Measurements from ENCODE around the gene CHCHD2. TPM values are rescaled to one million over a fixed set of nuclear protein-coding genes. Genes with fewer than 3 reads are reported as not detected.
"Not testable (repeated sequence)": the region's sequence is repeated elsewhere in the genome, so short reads cannot be mapped to it uniquely, and the experiment has no call there.

The CHCHD2 gene
- total RNA-seq (550 TPM), polyA plus RNA-seq (350 TPM)
- long read RNA-seq, donor 1, transcript CHCHD2-201 (4 exons, 901 nt): major isoform, 38 of 56 reads
- long read RNA-seq, donor 1, partial matches to known transcripts: 17 of 56 reads
- long read RNA-seq, donor 1, other reads (novel, unspliced or antisense): 0 of 56 reads
- long read RNA-seq, donor 2: 0 reads
- long read RNA-seq, donor 3, transcript CHCHD2-202 (3 exons, 694 nt): minor isoform, 21 of 906 reads
- long read RNA-seq, donor 3, transcript CHCHD2-201 (4 exons, 901 nt): major isoform, 674 of 906 reads
- long read RNA-seq, donor 3, partial matches to known transcripts: 183 of 906 reads
- long read RNA-seq, donor 3, other reads (novel, unspliced or antisense): 28 of 906 reads
- long read RNA-seq, donor 4, transcript CHCHD2-202 (3 exons, 694 nt): minor isoform, 6 of 226 reads
- long read RNA-seq, donor 4, transcript CHCHD2-201 (4 exons, 901 nt): major isoform, 153 of 226 reads
- long read RNA-seq, donor 4, partial matches to known transcripts: 60 of 226 reads
- long read RNA-seq, donor 4, other reads (novel, unspliced or antisense): 7 of 226 reads
- long read RNA-seq, donor 5, transcript CHCHD2-201 (4 exons, 901 nt): major isoform, 626 of 845 reads
- long read RNA-seq, donor 5, transcript CHCHD2-202 (3 exons, 694 nt): minor isoform, 13 of 845 reads
- long read RNA-seq, donor 5, partial matches to known transcripts: 177 of 845 reads
- long read RNA-seq, donor 5, other reads (novel, unspliced or antisense): 29 of 845 reads
- long read RNA-seq, donor 6, transcript CHCHD2-202 (3 exons, 694 nt): minor isoform, 8 of 306 reads
- long read RNA-seq, donor 6, transcript CHCHD2-201 (4 exons, 901 nt): major isoform, 231 of 306 reads
- long read RNA-seq, donor 6, partial matches to known transcripts: 67 of 306 reads
- long read RNA-seq, donor 6, other reads (novel, unspliced or antisense): 0 of 306 reads
- long read RNA-seq, donor 7, transcript CHCHD2-202 (3 exons, 694 nt): minor isoform, 7 of 438 reads
- long read RNA-seq, donor 7, transcript CHCHD2-201 (4 exons, 901 nt): major isoform, 322 of 438 reads
- long read RNA-seq, donor 7, partial matches to known transcripts: 93 of 438 reads
- long read RNA-seq, donor 7, other reads (novel, unspliced or antisense): 16 of 438 reads
- long read RNA-seq, donor 8, transcript CHCHD2-201 (4 exons, 901 nt): major isoform, 132 of 177 reads
- long read RNA-seq, donor 8, partial matches to known transcripts: 41 of 177 reads
- long read RNA-seq, donor 8, other reads (novel, unspliced or antisense): 0 of 177 reads
- long read RNA-seq, donor 9, transcript CHCHD2-201 (4 exons, 901 nt): major isoform, 236 of 324 reads
- long read RNA-seq, donor 9, transcript CHCHD2-202 (3 exons, 694 nt): minor isoform, 7 of 324 reads
- long read RNA-seq, donor 9, partial matches to known transcripts: 73 of 324 reads
- long read RNA-seq, donor 9, other reads (novel, unspliced or antisense): 8 of 324 reads
- long read RNA-seq, donor 10, transcript CHCHD2-202 (3 exons, 694 nt): minor isoform, 10 of 376 reads
- long read RNA-seq, donor 10, transcript CHCHD2-201 (4 exons, 901 nt): major isoform, 296 of 376 reads
- long read RNA-seq, donor 10, partial matches to known transcripts: 59 of 376 reads
- long read RNA-seq, donor 10, other reads (novel, unspliced or antisense): 11 of 376 reads

DNA sequence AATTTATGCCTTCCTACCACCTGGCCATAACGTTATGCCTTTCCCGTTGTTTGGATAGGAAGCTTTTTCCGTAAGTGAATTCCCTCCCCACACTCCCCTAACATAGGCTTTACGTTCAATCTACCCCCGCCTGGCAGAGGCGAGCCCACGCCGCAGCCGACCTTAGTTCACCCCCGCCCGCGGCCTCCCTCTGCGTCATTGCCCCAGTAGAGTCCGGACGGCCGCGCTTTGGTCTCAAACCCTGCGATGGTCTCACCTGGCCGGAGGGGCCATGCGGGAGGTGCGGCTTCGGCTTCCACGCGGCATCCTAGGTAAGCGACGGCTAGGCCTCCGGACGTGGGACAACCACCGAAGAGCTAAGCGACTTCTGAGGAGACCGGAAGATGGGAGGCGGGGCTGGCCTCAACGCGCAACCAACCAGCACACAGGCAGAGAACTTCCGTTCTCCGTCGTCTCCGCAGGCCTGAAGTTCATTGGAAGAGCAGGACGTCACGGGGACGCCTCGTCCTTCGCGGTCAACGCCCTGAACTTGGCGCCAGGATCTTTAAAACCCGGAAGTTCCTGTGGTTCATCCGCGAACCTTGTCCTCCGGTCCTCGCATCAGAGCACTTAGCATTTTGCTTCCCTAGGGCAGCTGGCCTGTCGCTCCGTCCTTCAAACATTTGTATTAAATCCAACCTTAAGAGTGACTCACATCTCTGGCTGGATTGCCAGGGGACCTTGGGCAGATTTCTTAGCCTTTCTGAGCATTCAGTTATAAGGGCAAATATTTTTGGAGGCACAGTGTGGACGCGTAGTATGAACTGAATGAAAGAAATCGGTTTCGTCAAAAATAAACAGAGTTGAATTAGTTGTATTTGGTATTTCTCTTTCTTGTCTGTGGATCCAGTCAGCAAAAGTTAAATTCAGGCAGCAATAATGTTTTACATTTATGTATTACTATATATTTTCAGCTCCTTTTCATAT, at the start of gene CHCHD2:
CHCHD2 (minus strand) TSS at position 369 of the 966 bp plus-strand sequence; CDS start at position 306, 63 bp downstream.
- WGBS: 4% methylated on average over 57 of the region's 57 CpGs
- Histone ChIP-seq H3K27me3 (ENCODE audit: control insufficient read depth in 2 of 2, insufficient read depth in 1 of 2, low read length in 1 of 2) (no peaks in the 10 kb centered on the region), H3K36me3 (ENCODE audit: control insufficient read depth in 2 of 2, insufficient read depth in 2 of 2, low read length in 1 of 2) (peaks cover 18 to 26% of the 10 kb centered on the region in 2 donors), H3K4me3 (ENCODE audit: low read length in 2 of 2) (peak within 1 kb of the TSS; percentile 64 to 67), H3K4me1 (ENCODE audit: control insufficient read depth in 2 of 2, insufficient read depth in 2 of 2, low read length in 2 of 2) (peaks cover 2 to 8% of the 10 kb centered on the region in 2 donors), H3K27ac (ENCODE audit: low read depth in 1 of 2, low read length in 1 of 2) (peak within 1 kb of the TSS; percentile 76 to 88), H3K9me3 (ENCODE audit: control insufficient read depth in 2 of 2, insufficient read depth in 1 of 2, low read length in 1 of 2) (no peaks in the 10 kb centered on the region)
- DNase-seq (ENCODE audit: low read depth in 6 of 9, low spot score in 9 of 9): peak; percentile 88 to 98 (median 94)

DNA sequence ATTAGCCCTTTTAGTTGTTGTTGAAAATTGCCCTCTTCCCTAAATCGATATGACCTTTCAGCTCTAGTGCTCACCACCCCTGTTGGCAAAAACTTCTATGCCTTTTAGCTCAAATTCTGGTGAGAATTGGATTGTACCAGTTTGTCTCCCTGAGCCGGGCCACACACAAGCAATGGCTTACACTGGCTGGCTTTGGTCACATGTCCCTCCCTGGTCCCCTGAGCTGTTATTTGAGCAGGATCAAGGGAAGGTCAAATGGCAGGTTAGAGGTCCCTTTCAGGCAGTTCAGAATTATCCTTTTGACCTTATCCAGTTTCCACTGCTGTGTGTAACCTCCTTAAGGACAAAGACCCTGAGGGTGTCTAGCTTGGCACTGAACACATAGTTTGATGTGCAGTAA, 24.8 kb upstream of the CHCHD2 start:
- H3K36me3 ChIP-seq (ENCODE audit: control insufficient read depth in 2 of 2, insufficient read depth in 2 of 2, low read length in 1 of 2); H3K27me3 ChIP-seq (ENCODE audit: control insufficient read depth in 2 of 2, insufficient read depth in 1 of 2, low read length in 1 of 2); H3K27ac ChIP-seq (ENCODE audit: low read depth in 1 of 2, low read length in 1 of 2); DNase-seq (ENCODE audit: low read depth in 6 of 9, low spot score in 9 of 9); H3K9me3 ChIP-seq (ENCODE audit: control insufficient read depth in 2 of 2, insufficient read depth in 1 of 2, low read length in 1 of 2); H3K4me1 ChIP-seq (ENCODE audit: control insufficient read depth in 2 of 2, insufficient read depth in 2 of 2, low read length in 2 of 2); H3K4me3 ChIP-seq (ENCODE audit: low read length in 2 of 2): not testable (repeated sequence)
- 86% methylated on average over 2 of the region's 2 CpGs for WGBS

DNA sequence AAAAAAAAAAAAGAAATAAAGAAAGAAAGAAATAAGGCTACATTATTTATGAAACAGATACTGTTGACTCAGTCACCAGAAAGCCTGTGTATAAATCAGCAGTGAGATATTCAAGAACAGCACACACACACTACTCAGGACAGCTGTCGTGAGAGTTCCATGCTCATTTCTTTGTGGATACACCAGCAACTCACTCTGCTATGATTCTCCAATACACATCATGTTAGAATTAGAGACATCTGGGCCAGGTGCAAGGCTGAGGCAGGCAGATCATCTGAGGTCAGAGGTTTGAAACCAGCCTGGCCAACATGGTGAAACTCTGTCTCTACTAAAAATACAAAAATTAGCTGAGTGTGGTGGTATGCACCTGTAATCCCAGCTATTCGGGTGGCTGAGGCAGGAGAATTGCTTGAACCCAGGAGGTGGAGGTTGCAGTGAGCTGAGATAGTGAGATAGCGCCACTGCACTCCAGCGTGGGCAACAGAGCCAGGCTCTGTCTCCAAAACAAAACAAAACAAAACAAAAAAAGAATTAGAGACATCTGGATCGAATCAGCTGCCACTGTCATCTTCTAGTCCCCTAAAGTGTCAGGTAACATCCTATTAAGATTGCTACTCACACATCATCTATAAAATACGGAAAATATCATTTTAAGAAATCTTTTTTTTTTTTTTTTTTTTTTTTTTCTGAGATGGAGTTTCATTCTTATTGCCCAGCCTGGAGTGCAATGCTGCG, 21.1 kb upstream of the CHCHD2 start:
- no peak for DNase-seq (ENCODE audit: low read depth in 6 of 9, low spot score in 9 of 9)

GRCh38 chr7:56125831-56126230, 19.6 kb upstream of the CHCHD2 start:
- Histone ChIP-seq H3K27ac (ENCODE audit: low read depth in 1 of 2, low read length in 1 of 2) (no peak overlapping the region), H3K4me1 (ENCODE audit: control insufficient read depth in 2 of 2, insufficient read depth in 2 of 2, low read length in 2 of 2) (no peaks in the 10 kb centered on the region), H3K4me3 (ENCODE audit: low read length in 2 of 2) (no peak overlapping the region), H3K27me3 (ENCODE audit: control insufficient read depth in 2 of 2, insufficient read depth in 1 of 2, low read length in 1 of 2) (no peaks in the 10 kb centered on the region), H3K9me3 (ENCODE audit: control insufficient read depth in 2 of 2, insufficient read depth in 1 of 2, low read length in 1 of 2) (no peaks in the 10 kb centered on the region), H3K36me3 (ENCODE audit: control insufficient read depth in 2 of 2, insufficient read depth in 2 of 2, low read length in 1 of 2) (no peaks in the 10 kb centered on the region)
- DNase-seq (ENCODE audit: low read depth in 6 of 9, low spot score in 9 of 9): no peak
- 89% methylated on average over 8 of the region's 8 CpGs for WGBS

More for the DNA sequence above, 21.1 kb upstream of the CHCHD2 start:
- Histone ChIP-seq H3K36me3 (ENCODE audit: control insufficient read depth in 2 of 2, insufficient read depth in 2 of 2, low read length in 1 of 2) (no peaks in the 10 kb centered on the region), H3K9me3 (ENCODE audit: control insufficient read depth in 2 of 2, insufficient read depth in 1 of 2, low read length in 1 of 2) (no peaks in the 10 kb centered on the region), H3K27ac (ENCODE audit: low read depth in 1 of 2, low read length in 1 of 2) (no peak overlapping the region), H3K4me1 (ENCODE audit: control insufficient read depth in 2 of 2, insufficient read depth in 2 of 2, low read length in 2 of 2) (no peaks in the 10 kb centered on the region), H3K4me3 (ENCODE audit: low read length in 2 of 2) (no peak overlapping the region), H3K27me3 (ENCODE audit: control insufficient read depth in 2 of 2, insufficient read depth in 1 of 2, low read length in 1 of 2) (no peaks in the 10 kb centered on the region)
- 86% methylated on average over 7 of the region's 7 CpGs for WGBS

- no peak overlapping the region for H3K4me3 ChIP-seq (ENCODE audit: low read length in 2 of 2)
- DNase-seq (ENCODE audit: low read depth in 6 of 9, low spot score in 9 of 9): no peak
- H3K27ac ChIP-seq (ENCODE audit: low read depth in 1 of 2, low read length in 1 of 2): no peak overlapping the region
- no peaks in the 10 kb centered on the region for H3K27me3 ChIP-seq (ENCODE audit: control insufficient read depth in 2 of 2, insufficient read depth in 1 of 2, low read length in 1 of 2)
- no peaks in the 10 kb centered on the region for H3K36me3 ChIP-seq (ENCODE audit: control insufficient read depth in 2 of 2, insufficient read depth in 2 of 2, low read length in 1 of 2)
- WGBS: 76% methylated on average over 6 of the region's 6 CpGs
- no peaks in the 10 kb centered on the region for H3K9me3 ChIP-seq (ENCODE audit: control insufficient read depth in 2 of 2, insufficient read depth in 1 of 2, low read length in 1 of 2)
- no peaks in the 10 kb centered on the region for H3K4me1 ChIP-seq (ENCODE audit: control insufficient read depth in 2 of 2, insufficient read depth in 2 of 2, low read length in 2 of 2)
Observed at GRCh38 chr7:56124981-56125380, 18.7 kb upstream of the CHCHD2 start.

- H3K9me3 ChIP-seq (ENCODE audit: control insufficient read depth in 2 of 2, insufficient read depth in 1 of 2, low read length in 1 of 2): no peaks in the 10 kb centered on the region
- WGBS: 93% methylated on average over 6 of the region's 6 CpGs
- H3K27ac ChIP-seq (ENCODE audit: low read depth in 1 of 2, low read length in 1 of 2): no peak overlapping the region
- no peak overlapping the region for H3K4me3 ChIP-seq (ENCODE audit: low read length in 2 of 2)
- DNase-seq (ENCODE audit: low read depth in 6 of 9, low spot score in 9 of 9): no peak
- H3K27me3 ChIP-seq (ENCODE audit: control insufficient read depth in 2 of 2, insufficient read depth in 1 of 2, low read length in 1 of 2): peaks cover 0 to 11% of the 10 kb centered on the region in 2 donors
- H3K4me1 ChIP-seq (ENCODE audit: control insufficient read depth in 2 of 2, insufficient read depth in 2 of 2, low read length in 2 of 2): no peaks in the 10 kb centered on the region
- H3K36me3 ChIP-seq (ENCODE audit: control insufficient read depth in 2 of 2, insufficient read depth in 2 of 2, low read length in 1 of 2): no peaks in the 10 kb centered on the region
Observed at GRCh38 chr7:56121440-56121839, 15.2 kb upstream of the CHCHD2 start.

GRCh38 chr7:56115852-56116538, 9.7 kb upstream of the CHCHD2 start, which contains the start of gene NUPR2:
Gene NUPR2, minus strand, starts transcription at chr7:56116417. Its CDS starts 103 bp downstream, at chr7:56116314.
- H3K27ac ChIP-seq (ENCODE audit: low read depth in 1 of 2, low read length in 1 of 2): no peak within 1 kb of the TSS
- no peak for DNase-seq (ENCODE audit: low read depth in 6 of 9, low spot score in 9 of 9)
- peaks cover 4 to 26% of the 10 kb centered on the region in 2 donors for H3K27me3 ChIP-seq (ENCODE audit: control insufficient read depth in 2 of 2, insufficient read depth in 1 of 2, low read length in 1 of 2)
- no peaks in the 10 kb centered on the region for H3K36me3 ChIP-seq (ENCODE audit: control insufficient read depth in 2 of 2, insufficient read depth in 2 of 2, low read length in 1 of 2)
- H3K4me1 ChIP-seq (ENCODE audit: control insufficient read depth in 2 of 2, insufficient read depth in 2 of 2, low read length in 2 of 2): no peaks in the 10 kb centered on the region
- H3K9me3 ChIP-seq (ENCODE audit: control insufficient read depth in 2 of 2, insufficient read depth in 1 of 2, low read length in 1 of 2): peaks cover 0 to 2% of the 10 kb centered on the region in 2 donors
- H3K4me3 ChIP-seq (ENCODE audit: low read length in 2 of 2): no peak within 1 kb of the TSS
- WGBS: 12% methylated on average over 65 of the region's 65 CpGs
